OCI-LY1 (cell line): Measurements from ENCODE around the gene IKBIP.
A peak's percentile ranks its signal among the peaks of the same experiment; 100 is the strongest.

Experiments used
- H2AFZ ChIP-seq: fragments of 200-600 bp; sonication (generic), shearing (Covaris generic); 2 replicates; pipeline ENCODE4 v1.6.0; 2014; ENCODE audit warnings: antibody characterized with exemption, mild to moderate bottlenecking, low read length
- H3F3A ChIP-seq: fragments of 200-600 bp; sonication (generic), shearing (Covaris generic); 2 replicates; pipeline ENCODE4 v1.6.0; 2014; ENCODE audit warnings: mild to moderate bottlenecking, antibody characterized with exemption, low read length, moderate library complexity; ENCODE audit not compliant: insufficient read depth
- H3K27ac ChIP-seq: fragments of 200-600 bp; sonication (generic); 2 replicates; pipeline ENCODE4 v1.5.1; 2014; ENCODE audit warnings: low read length, mixed run types, mild to moderate bottlenecking, low read depth; ENCODE audit not compliant: poor library complexity, severe bottlenecking
- H3K27me3 ChIP-seq: fragments of 200-600 bp; sonication (generic); 2 replicates; pipeline ENCODE4 v1.6.0; 2014; ENCODE audit warnings: antibody characterized with exemption, mild to moderate bottlenecking, low read length, moderate library complexity; ENCODE audit not compliant: insufficient read depth
- H3K36me3 ChIP-seq: fragments of 200-600 bp; sonication (generic); 2 replicates; pipeline ENCODE4 v1.6.1; 2014; ENCODE audit warnings: mild to moderate bottlenecking, antibody characterized with exemption, low read length, moderate library complexity, mixed read lengths; ENCODE audit not compliant: insufficient read depth
- H3K4me1 ChIP-seq: fragments of 200-600 bp; sonication (generic); 2 replicates; pipeline ENCODE4 v1.5.1; 2014; ENCODE audit warnings: mild to moderate bottlenecking, low read length, moderate library complexity; ENCODE audit not compliant: insufficient read depth, severe bottlenecking
- H3K4me2 ChIP-seq: fragments of 200-600 bp; sonication (generic), shearing (Covaris generic); 2 replicates; pipeline ENCODE4 v1.6.1; 2014; ENCODE audit warnings: low read length
- H3K4me3 ChIP-seq: fragments of 200-600 bp; sonication (generic); 2 replicates; pipeline ENCODE4 v1.5.1; 2014; ENCODE audit warnings: low read length, low read depth, mild to moderate bottlenecking, mixed read lengths; ENCODE audit not compliant: poor library complexity, severe bottlenecking
- H3K79me2 ChIP-seq: fragments of 200-600 bp; shearing (Covaris generic); 2 replicates; pipeline ENCODE4 v1.6.1; 2016; ENCODE audit warnings: mixed run types, low read length, mixed read lengths; ENCODE audit not compliant: insufficient read depth
- H3K9ac ChIP-seq: fragments of 200-600 bp; sonication (generic), shearing (Covaris generic); 2 replicates; pipeline ENCODE4 v1.6.1; 2014; ENCODE audit warnings: mild to moderate bottlenecking, low read length, mixed read lengths
- H3K9me2 ChIP-seq: fragments of 200-600 bp; sonication (generic), shearing (Covaris generic); 2 replicates; pipeline ENCODE4 v1.6.1; 2014; ENCODE audit warnings: low read depth, mild to moderate bottlenecking, low read length, mixed read lengths
- H3K9me3 ChIP-seq: fragments of 200-600 bp; shearing (Covaris generic); 2 replicates; pipeline ENCODE4 v1.6.1; 2014; ENCODE audit warnings: low read length, mixed read lengths
- H4K20me1 ChIP-seq: fragments of 200-600 bp; sonication (generic), shearing (Covaris generic); 2 replicates; pipeline ENCODE4 v1.6.0; 2016; ENCODE audit warnings: mild to moderate bottlenecking, low read length; ENCODE audit not compliant: insufficient read depth
- EZH2 ChIP-seq: fragments of 200-600 bp; sonication (generic), shearing (Covaris generic); IDR thresholded peaks from 2 replicates; pipeline ENCODE4 v1.8.0; 2017; ENCODE audit warnings: borderline replicate concordance, mixed run types, mild to moderate bottlenecking, antibody characterized with exemption, low read length, moderate library complexity, mixed read lengths
- TF ChIP-seq, protein P1 (sequence below): fragments of 200-600 bp; sonication (generic), shearing (Covaris generic); IDR thresholded peaks from 2 replicates; pipeline ENCODE4 v1.5.1; 2017; ENCODE audit warnings: mild to moderate bottlenecking, antibody characterized with exemption, low read length, moderate library complexity, mixed read lengths

The IKBIP gene

GRCh38 chr12:98592825-98593322, 51.7 kb downstream of the IKBIP start:
- no peaks in the 10 kb centered on the region for H3F3A ChIP-seq

GRCh38 chr12:98591209-98591608, 53.4 kb downstream of the IKBIP start:
- Histone ChIP-seq H3K9ac (no peak overlapping the region), H3K36me3 (peaks cover 23% of the 10 kb centered on the region), H4K20me1 (0 out of 2 replicates have a peak, but pooled peaks cover 4% of the 10 kb centered on the region), H3K9me2 (no peaks in the 10 kb centered on the region), H2AFZ (no peak overlapping the region), H3F3A (no peaks in the 10 kb centered on the region), H3K27ac (no peak overlapping the region), H3K27me3 (no peaks in the 10 kb centered on the region), H3K4me3 (no peak overlapping the region), H3K79me2 (peaks cover 27% of the 10 kb centered on the region), H3K9me3 (no peaks in the 10 kb centered on the region), H3K4me1 (peaks cover 22% of the 10 kb centered on the region), H3K4me2 (no peak overlapping the region)
- no peak for TF ChIP-seq EZH2
- TF ChIP-seq, protein P1, sequence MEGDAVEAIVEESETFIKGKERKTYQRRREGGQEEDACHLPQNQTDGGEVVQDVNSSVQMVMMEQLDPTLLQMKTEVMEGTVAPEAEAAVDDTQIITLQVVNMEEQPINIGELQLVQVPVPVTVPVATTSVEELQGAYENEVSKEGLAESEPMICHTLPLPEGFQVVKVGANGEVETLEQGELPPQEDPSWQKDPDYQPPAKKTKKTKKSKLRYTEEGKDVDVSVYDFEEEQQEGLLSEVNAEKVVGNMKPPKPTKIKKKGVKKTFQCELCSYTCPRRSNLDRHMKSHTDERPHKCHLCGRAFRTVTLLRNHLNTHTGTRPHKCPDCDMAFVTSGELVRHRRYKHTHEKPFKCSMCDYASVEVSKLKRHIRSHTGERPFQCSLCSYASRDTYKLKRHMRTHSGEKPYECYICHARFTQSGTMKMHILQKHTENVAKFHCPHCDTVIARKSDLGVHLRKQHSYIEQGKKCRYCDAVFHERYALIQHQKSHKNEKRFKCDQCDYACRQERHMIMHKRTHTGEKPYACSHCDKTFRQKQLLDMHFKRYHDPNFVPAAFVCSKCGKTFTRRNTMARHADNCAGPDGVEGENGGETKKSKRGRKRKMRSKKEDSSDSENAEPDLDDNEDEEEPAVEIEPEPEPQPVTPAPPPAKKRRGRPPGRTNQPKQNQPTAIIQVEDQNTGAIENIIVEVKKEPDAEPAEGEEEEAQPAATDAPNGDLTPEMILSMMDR, result no peak

More at GRCh38 chr12:98592825-98593322, 51.7 kb downstream of the IKBIP start:
- H3K79me2 ChIP-seq, result peaks cover 37% of the 10 kb centered on the region
- 0 out of 2 replicates have a peak, but pooled peaks cover 4% of the 10 kb centered on the region for H4K20me1 ChIP-seq
- H3K27me3 ChIP-seq, result no peaks in the 10 kb centered on the region
- TF ChIP-seq, protein P1, result no peak
- TF ChIP-seq EZH2, result no peak
- peaks cover 40% of the 10 kb centered on the region for H3K36me3 ChIP-seq
- H3K4me3 ChIP-seq, result peak overlapping the region; percentile 100
- H3K9ac ChIP-seq, result peak overlapping the region; percentile 69
- H2AFZ ChIP-seq, result peak overlapping the region; percentile 35; the same call in 1 of the 2 replicates
- no peaks in the 10 kb centered on the region for H3K9me2 ChIP-seq
- peaks cover 27% of the 10 kb centered on the region for H3K4me1 ChIP-seq
- H3K9me3 ChIP-seq, result no peaks in the 10 kb centered on the region
- peak overlapping the region; percentile 59 for H3K27ac ChIP-seq
- peak overlapping the region; percentile 77 for H3K4me2 ChIP-seq

DNA sequence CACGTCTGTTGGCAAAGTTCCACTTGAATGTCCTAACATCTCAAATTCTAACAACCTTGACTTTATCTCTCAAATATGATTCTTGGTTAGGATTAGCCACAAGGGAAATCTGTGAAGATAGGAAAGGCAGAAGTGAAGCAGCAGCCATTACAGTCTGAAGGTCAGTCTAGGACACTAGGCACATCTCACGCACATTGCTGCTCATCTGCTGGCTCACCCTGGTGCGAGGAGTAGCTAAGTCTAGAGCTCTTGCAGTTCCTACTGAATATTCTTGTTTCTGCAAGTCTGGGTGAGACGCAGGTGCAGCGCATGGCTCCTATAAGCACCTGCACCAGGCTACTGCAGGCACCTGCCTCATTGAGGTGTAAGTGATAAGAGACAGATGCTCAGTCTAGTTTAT, 57.5 kb downstream of the IKBIP start:
- H3K27ac ChIP-seq, result no peak overlapping the region
- no peak overlapping the region for H2AFZ ChIP-seq
- TF ChIP-seq EZH2, result no peak
- TF ChIP-seq, protein P1, result no peak
- H3K27me3 ChIP-seq, result no peaks in the 10 kb centered on the region
- no peak overlapping the region for H3K4me2 ChIP-seq
- no peaks in the 10 kb centered on the region for H3K79me2 ChIP-seq
- no peaks in the 10 kb centered on the region for H3K9me3 ChIP-seq
- no peaks in the 10 kb centered on the region for H3K9me2 ChIP-seq
- H3K4me1 ChIP-seq, result no peaks in the 10 kb centered on the region
- no peak overlapping the region for H3K9ac ChIP-seq
- H4K20me1 ChIP-seq, result no peaks in the 10 kb centered on the region
- no peaks in the 10 kb centered on the region for H3F3A ChIP-seq
- H3K36me3 ChIP-seq, result no peaks in the 10 kb centered on the region
- no peak overlapping the region for H3K4me3 ChIP-seq
